GM12878 (cell line): ENCODE measurements around the gene ZNF208. TPM values are rescaled to one million over a fixed set of nuclear protein-coding genes. Genes with fewer than 3 reads are reported as not detected.

Source experiments
- ATAC-seq: fragments of 200-7000 bp; cut with Tn5 transposase; 3 replicates; pipeline ENCODE4 v1.9.1; 2020; ENCODE audit warnings: mild to moderate bottlenecking, moderate library complexity
- BruUV-seq: library from RNA; stranded (reverse); fragments of 400-500 nt; replicated peaks from 2 replicates; lab custom pipeline; 2021; lab: Mats Ljungman, UMichigan
- CTCF ChIA-PET: fragments of 300-600 bp; sonication (Branson Sonifier 250); formaldehyde crosslinking; extraction: SDS; loops from one replicate; lab custom pipeline; 2021; ENCODE audit warnings: inconsistent platforms; lab: Yijun Ruan, JAX
- POLR2A ChIA-PET: fragments of 350-600 bp; formaldehyde crosslinking; extraction: SDS; loops from one replicate; lab custom pipeline; 2021; ENCODE audit warnings: inconsistent platforms; lab: Charles Lee
- RAD21 ChIA-PET: fragments of 300-600 bp; sonication (Branson Sonifier 250); formaldehyde crosslinking; loops from one replicate; lab custom pipeline; 2023; ENCODE audit warnings: antibody characterized with exemption; ENCODE audit not compliant: unreplicated experiment; lab: Charles Lee
- SMC1A ChIA-PET: fragments of 300-600 bp; sonication (Branson Sonifier 250); formaldehyde crosslinking; loops from one replicate; lab custom pipeline; 2023; ENCODE audit not compliant: unreplicated experiment, uncharacterized antibody; lab: Charles Lee
- DNase-seq: peaks from one replicate; pipeline ENCODE4 v3.0.0-alpha.2; 2011; ENCODE audit warnings: low read depth, low spot score
- FAIRE-seq: peaks from 3 replicates; lab custom pipeline; 2011; peaks lifted over from hg19 to GRCh38; lab: Jason Lieb, UNC
- H2AFZ ChIP-seq: 2 replicates; pipeline ENCODE4 v1.6.0; 2011; ENCODE audit warnings: low read depth, low read length, control low read depth; ENCODE audit not compliant: control insufficient read depth
- H3K27ac ChIP-seq: 2 replicates; pipeline ENCODE4 v1.5.1; 2011; ENCODE audit warnings: control low read depth; ENCODE audit not compliant: control insufficient read depth, insufficient read depth
- H3K27me3 ChIP-seq, 2 experiments: replicated peaks in 1 of 2; 2 replicates each; pipeline versions ENCODE4 v1.6.0 to v1.6.1; 2011; ENCODE audit warnings: low read length in 1 of 2; ENCODE audit not compliant: control insufficient read depth in 2 of 2, insufficient read depth in 2 of 2
- H3K36me3 ChIP-seq, 2 experiments: 2 replicates each; pipeline ENCODE4 v1.5.1; 2011; ENCODE audit warnings: low read length in 1 of 2; ENCODE audit not compliant: control insufficient read depth in 2 of 2, insufficient read depth in 2 of 2
- H3K4me1 ChIP-seq: 2 replicates; pipeline ENCODE4 v1.6.1; 2011; ENCODE audit warnings: mild to moderate bottlenecking, low read length, moderate library complexity, mixed read lengths; ENCODE audit not compliant: control insufficient read depth, insufficient read depth
- H3K4me2 ChIP-seq: 2 replicates; pipeline ENCODE4 v1.6.0; 2011; ENCODE audit warnings: control low read depth; ENCODE audit not compliant: control insufficient read depth, insufficient read depth
- H3K4me3 ChIP-seq: fragments of 200-600 bp; sonication (generic); 2 replicates; pipeline ENCODE4 v1.5.1; 2016
- H3K79me2 ChIP-seq: 2 replicates; pipeline ENCODE4 v1.6.0; 2011; ENCODE audit warnings: low read length; ENCODE audit not compliant: control insufficient read depth, insufficient read depth
- H3K9ac ChIP-seq: 2 replicates; pipeline ENCODE4 v1.8.0; 2011; ENCODE audit warnings: low read length, control low read depth, mixed read lengths; ENCODE audit not compliant: control insufficient read depth, insufficient read depth
- H3K9me3 ChIP-seq: replicated peaks from 3 replicates; pipeline ENCODE4 v1.5.1; 2011; ENCODE audit warnings: mild to moderate bottlenecking, low read length; ENCODE audit not compliant: control insufficient read depth, insufficient read depth
- H4K20me1 ChIP-seq: 2 replicates; pipeline ENCODE4 v1.6.0; 2011; ENCODE audit not compliant: control insufficient read depth, insufficient read depth
- CBFB ChIP-seq: IDR thresholded peaks from 2 replicates; pipeline ENCODE4 v1.6.1; 2016; ENCODE audit warnings: antibody characterized with exemption, low read depth
- CBX3 ChIP-seq: fragments of 200-600 bp; sonication (generic); IDR thresholded peaks from 2 replicates; pipeline ENCODE4 v1.6.1; 2016; ENCODE audit warnings: low read depth, borderline replicate concordance
- CHD2 ChIP-seq: IDR thresholded peaks from 2 replicates; pipeline ENCODE4 v1.6.1; 2011; ENCODE audit warnings: low read depth, low read length, improper control_type of control experiment, borderline replicate concordance
- CHD4 ChIP-seq: fragments of 200-600 bp; sonication (generic); IDR thresholded peaks from 2 replicates; pipeline ENCODE4 v1.6.1; 2016; ENCODE audit warnings: mild to moderate bottlenecking
- CUX1 ChIP-seq: IDR thresholded peaks from 2 replicates; pipeline ENCODE4 v1.6.1; 2012; ENCODE audit warnings: improper control_type of control experiment, low read depth, low read length; ENCODE audit not compliant: insufficient replicate concordance
- FOXM1 ChIP-seq: IDR thresholded peaks from 2 replicates; pipeline ENCODE4 v1.6.1; 2012; ENCODE audit warnings: low read depth, mild to moderate bottlenecking, inconsistent platforms, low read length, moderate library complexity
- HDGF ChIP-seq: fragments of 450-650 bp; IDR thresholded peaks from 2 replicates; pipeline ENCODE4 v1.6.1; 2016; ENCODE audit warnings: antibody characterized with exemption
- JUNB ChIP-seq: IDR thresholded peaks from 2 replicates; pipeline ENCODE4 v1.6.1; 2016; ENCODE audit warnings: antibody characterized with exemption, mild to moderate bottlenecking
- KAT2A ChIP-seq: conservative IDR thresholded peaks from 2 replicates; pipeline ENCODE4 v1.6.1; 2011; ENCODE audit warnings: low read depth, low read length; ENCODE audit not compliant: control insufficient read depth
- MEF2A ChIP-seq: IDR thresholded peaks from 2 replicates; pipeline ENCODE4 v1.6.1; 2011; ENCODE audit warnings: low read depth, mild to moderate bottlenecking, low read length, moderate library complexity; ENCODE audit not compliant: insufficient read depth
- MLLT1 ChIP-seq: fragments of 450-650 bp; IDR thresholded peaks from 2 replicates; pipeline ENCODE4 v1.6.1; 2016; ENCODE audit warnings: mild to moderate bottlenecking
- NKRF ChIP-seq: fragments of 450-650 bp; conservative IDR thresholded peaks from 2 replicates; pipeline ENCODE4 v1.6.1; 2017; ENCODE audit warnings: mild to moderate bottlenecking, moderate library complexity
- PKNOX1 ChIP-seq: fragments of 450-650 bp; IDR thresholded peaks from 2 replicates; pipeline ENCODE4 v1.6.1; 2016; ENCODE audit warnings: mild to moderate bottlenecking
- POLR2A ChIP-seq: IDR thresholded peaks from 2 replicates; pipeline ENCODE4 v1.6.1; 2011; ENCODE audit warnings: low read depth, mild to moderate bottlenecking, low read length
- SMAD1 ChIP-seq: fragments of 450-650 bp; IDR thresholded peaks from 2 replicates; pipeline ENCODE4 v1.6.1; 2018; ENCODE audit warnings: mild to moderate bottlenecking, low read depth; ENCODE audit not compliant: partially characterized antibody
- ZNF274 ChIP-seq: IDR thresholded peaks from one replicate; pipeline ENCODE4 v1.8.0; 2011; ENCODE audit not compliant: insufficient read length, insufficient read depth
- WGBS: methylation state at CpG from one replicate; pipeline ENCODE4 v1.1.6; 2016; ENCODE audit warnings: low lambda C conversion rate; ENCODE audit not compliant: insufficient replicate concordance, insufficient coverage; ENCODE audit errors: missing lambda C conversion rate; 5-methylcytosine and 5-hydroxymethylcytosine counted together
- in situ Hi-C: fragments of 300-500 bp; cut with MboI; formaldehyde crosslinking; loops from 9 replicates; pipeline ENCODE4 v1.14.3; 2018; ENCODE audit warnings: mixed read lengths
- intact Hi-C: fragments of 100-400 bp; cut with micrococcal nuclease; formaldehyde crosslinking; loops from one replicate; pipeline ENCODE4 v1.14.2; 2022; ENCODE audit not compliant: unreplicated experiment
- polyA plus RNA-seq, 11 experiments: library from polyadenylated mRNA; depleted of rRNA in 4 of 11; unstranded in 6 of 11; stranded (reverse) in 5 of 11; fragments of >200 nt; fragmentation: Nextera tagmentation in 4 of 11; fragmentation: Illumina TruSeq in 1 of 11; extraction: Ambion mirVana in 4 of 11; extraction: Trizol in 1 of 11; gene quantifications; 1 replicate in 1 of 11; 2 replicates in 10 of 11; pipeline versions ENCODE4 v1.2.1 to v1.2.3, GENCODE V29; 2011 to 2016; ENCODE audit warnings: inconsistent platforms in 2 of 11, missing spikeins in 2 of 11, low read depth in 1 of 11
- total RNA-seq, 4 experiments: library from RNA; depleted of rRNA in 3 of 4; stranded (reverse); fragments of >200 nt in 3 of 4; fragmentation: Illumina TruSeq in 1 of 4; extraction: Trizol in 1 of 4; gene quantifications; 2 replicates each; pipeline versions ENCODE4 v1.2.1 to v1.2.3, GENCODE V29; 2013 to 2021

ZNF208 gene
- total and polyA plus RNA-seq, 10 of the 15 experiments (the other 5 are each of a cell fraction or from before 2014, with no cell fraction given): 0.10 TPM; not detected in 9

GRCh38 chr19:21940684-21941083 is 70.1 kb downstream of the ZNF208 start:
- no peak overlapping the region for H3K4me2 ChIP-seq
- intact Hi-C loops (no loop called here), in situ Hi-C loops (no loop called here)
- 54% methylated on average over 26 of the region's 30 CpGs for WGBS
- BruUV-seq: no TSS peak
- no peak overlapping the region for H3K27ac ChIP-seq
- no peaks in the 10 kb centered on the region for H3K36me3 ChIP-seq
- H3K9ac ChIP-seq: no peak overlapping the region
- H2AFZ ChIP-seq: no peak overlapping the region
- FAIRE-seq: no peak
- H3K4me3 ChIP-seq: no peak overlapping the region
- no peaks in the 10 kb centered on the region for H3K79me2 ChIP-seq
- H3K27me3 ChIP-seq: no peaks in the 10 kb centered on the region
- no peak for TF ChIP-seq JUNB
- TF ChIP-seq FOXM1: no peak
- no peak for TF ChIP-seq HDGF
- no peak for TF ChIP-seq MLLT1
- TF ChIP-seq SMAD1: no peak
- TF ChIP-seq CBFB: no peak
- no peak for TF ChIP-seq CUX1
- no peak for TF ChIP-seq CHD2
- no peak for TF ChIP-seq NKRF
- TF ChIP-seq MEF2A: no peak
- no peak for TF ChIP-seq PKNOX1
- TF ChIP-seq CBX3: no peak
- TF ChIP-seq CHD4: no peak
- no peak for TF ChIP-seq KAT2A
- TF ChIP-seq ZNF274: no peak
- no peak for TF ChIP-seq POLR2A
- CTCF ChIA-PET: interaction anchor here (0.6 kb wide), 1 partner anchor 1182 kb away, joined by 3 read pairs; no protein-coding TSS in a partner anchor
- no peak for DNase-seq
- ATAC-seq: no peak
- no peaks in the 10 kb centered on the region for H3K4me1 ChIP-seq
- RAD21 ChIA-PET: no interaction called here
- no peaks in the 10 kb centered on the region for H4K20me1 ChIP-seq
- no peaks in the 10 kb centered on the region; the same call in 2 of the 3 replicates for H3K9me3 ChIP-seq
- POLR2A ChIA-PET: no interaction called here
- SMC1A ChIA-PET: no interaction called here
